Muscle layer of duodenum (tissue), 2 donors: ENCODE measurements around the gene LZTR1.
"Not testable (repeated sequence)": the region's sequence is repeated elsewhere in the genome, so short reads cannot be mapped to it uniquely, and the experiment has no call there.

ENCODE experiments used
- H3K27ac ChIP-seq: one replicate; pipeline ENCODE4 v1.7.0; 2013; ENCODE audit warnings: mild to moderate bottlenecking, low read length
- H3K27me3 ChIP-seq: one replicate; pipeline ENCODE4 v1.7.0; 2013; ENCODE audit warnings: low read depth, mild to moderate bottlenecking, control low read depth, low read length
- H3K36me3 ChIP-seq, 2 donors: one replicate each; pipeline ENCODE4 v1.7.0; 2013; ENCODE audit warnings: low read length in 2 of 2, control low read depth in 1 of 2, mild to moderate bottlenecking in 1 of 2; ENCODE audit not compliant: insufficient read depth in 2 of 2, control insufficient read depth in 1 of 2
- H3K4me1 ChIP-seq, 2 donors: one replicate each; pipeline ENCODE4 v1.7.0; 2013; ENCODE audit warnings: low read length in 2 of 2, mild to moderate bottlenecking in 2 of 2, control low read depth in 1 of 2, moderate library complexity in 1 of 2; ENCODE audit not compliant: insufficient read depth in 2 of 2, control insufficient read depth in 1 of 2
- H3K4me3 ChIP-seq, 2 donors: one replicate each; pipeline ENCODE4 v1.7.0; 2013; ENCODE audit warnings: low read length in 2 of 2, low read depth in 1 of 2, mild to moderate bottlenecking in 1 of 2
- H3K9me3 ChIP-seq, 2 donors: one replicate each; pipeline ENCODE4 v1.7.0; 2013; ENCODE audit warnings: low read length in 2 of 2, control low read depth in 1 of 2, mild to moderate bottlenecking in 1 of 2; ENCODE audit not compliant: control insufficient read depth in 1 of 2
- donor health status: healthy.

Gene LZTR1

DNA sequence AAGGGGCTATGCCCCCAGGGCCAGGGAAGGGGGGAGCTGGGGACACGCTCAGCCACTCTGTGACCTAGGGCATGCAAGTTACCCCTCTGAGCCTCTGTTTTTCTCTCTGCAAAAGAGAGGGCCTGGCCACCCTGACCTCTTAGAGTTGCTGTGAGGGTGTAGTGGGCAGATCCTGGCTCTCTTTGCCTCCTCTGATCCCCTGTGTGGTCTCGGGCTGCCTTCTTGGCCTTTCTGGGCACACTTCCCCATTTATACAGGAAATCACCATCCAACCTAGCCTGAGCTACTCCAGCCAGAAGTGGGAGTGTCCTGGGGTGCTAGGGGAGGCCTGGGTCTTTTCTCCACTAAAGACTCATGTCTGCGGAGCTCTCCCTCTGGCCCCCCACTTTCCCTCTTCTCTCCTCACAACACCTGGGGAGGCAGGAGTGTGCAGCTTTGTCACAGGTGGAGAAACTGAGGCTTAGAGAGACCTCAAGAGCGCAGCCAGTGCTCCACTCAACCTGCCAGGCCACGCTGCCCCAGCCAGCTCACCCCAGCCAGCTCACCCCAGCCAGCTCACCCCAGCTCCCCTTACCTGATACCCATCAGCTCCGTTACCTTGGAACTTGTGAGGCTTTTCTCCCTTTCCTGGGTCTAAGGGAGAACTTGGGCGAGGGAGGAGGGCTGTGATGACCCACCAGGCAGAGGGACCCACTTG is 13.7 kb upstream of the LZTR1 start:
- H3K27ac ChIP-seq: no peak overlapping the region
- no peak overlapping the region for H3K4me3 ChIP-seq
- no peaks in the 10 kb centered on the region for H3K27me3 ChIP-seq
- H3K36me3 ChIP-seq: no peaks in the 10 kb centered on the region
- no peaks in the 10 kb centered on the region for H3K9me3 ChIP-seq
- H3K4me1 ChIP-seq: peaks cover 0 to 7% of the 10 kb centered on the region in 2 donors

DNA sequence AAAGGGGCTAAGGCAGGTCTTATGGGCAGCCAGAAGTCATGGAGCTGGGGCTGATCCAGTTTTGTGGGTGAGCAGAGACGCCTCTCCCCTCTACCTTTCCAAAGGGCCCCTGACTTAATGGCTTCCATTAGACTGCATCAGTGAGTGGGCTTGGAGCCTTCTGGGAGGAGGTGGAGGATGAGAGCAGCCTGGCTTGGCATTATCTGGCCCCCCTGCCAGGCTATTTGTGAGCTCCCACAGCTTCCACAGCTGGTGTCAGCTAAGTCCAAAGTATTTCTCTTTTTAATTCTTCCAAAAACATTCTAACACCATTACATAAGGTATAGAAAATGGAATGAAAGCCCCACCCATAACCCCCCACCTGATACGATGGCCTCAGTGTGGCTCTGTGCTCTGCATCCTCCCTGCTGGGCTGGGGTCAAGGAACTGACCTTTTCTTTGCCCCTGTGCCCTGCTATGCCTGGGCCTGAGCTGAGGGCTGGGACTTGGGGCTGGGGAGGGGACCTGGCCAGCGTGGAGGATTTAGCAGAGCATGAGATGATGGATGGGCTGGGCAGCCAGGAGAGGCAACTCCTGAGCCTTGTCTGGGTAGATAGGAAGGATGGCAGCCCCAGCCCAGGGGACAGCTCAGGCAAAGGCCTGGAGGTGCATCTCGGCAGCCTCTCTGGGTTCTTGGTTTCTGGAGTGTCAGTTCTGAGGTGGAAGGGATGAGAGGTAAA is 11.0 kb upstream of the LZTR1 start:
- no peaks in the 10 kb centered on the region for H3K4me1 ChIP-seq
- no peak overlapping the region for H3K27ac ChIP-seq

GRCh38 chr22:20972014-20972694 is 9.9 kb upstream of the LZTR1 start:
- not testable (repeated sequence) for H3K36me3 ChIP-seq, H3K4me1 ChIP-seq, H3K4me3 ChIP-seq, H3K9me3 ChIP-seq, H3K27ac ChIP-seq, H3K27me3 ChIP-seq

More for the DNA sequence above, 11.0 kb upstream of the LZTR1 start:
- Histone ChIP-seq H3K9me3 (no peaks in the 10 kb centered on the region), H3K36me3 (no peaks in the 10 kb centered on the region), H3K4me3 (no peak overlapping the region), H3K27me3 (no peaks in the 10 kb centered on the region)

- H3K27ac ChIP-seq: no peak overlapping the region
Measured at GRCh38 chr22:20972933-20973577, 9.0 kb upstream of the LZTR1 start.

GRCh38 chr22:20973634-20974286 is 8.3 kb upstream of the LZTR1 start:
- Histone ChIP-seq H3K4me3 (no peak overlapping the region), H3K27ac (no peak overlapping the region), H3K27me3 (no peaks in the 10 kb centered on the region), H3K36me3 (no peaks in the 10 kb centered on the region), H3K9me3 (no peaks in the 10 kb centered on the region), H3K4me1 (no peaks in the 10 kb centered on the region)

More at GRCh38 chr22:20972933-20973577, 9.0 kb upstream of the LZTR1 start:
- H3K36me3 ChIP-seq: no peaks in the 10 kb centered on the region
- H3K27me3 ChIP-seq: no peaks in the 10 kb centered on the region
- no peaks in the 10 kb centered on the region for H3K9me3 ChIP-seq
- H3K4me1 ChIP-seq: no peaks in the 10 kb centered on the region
- no peak overlapping the region for H3K4me3 ChIP-seq

DNA sequence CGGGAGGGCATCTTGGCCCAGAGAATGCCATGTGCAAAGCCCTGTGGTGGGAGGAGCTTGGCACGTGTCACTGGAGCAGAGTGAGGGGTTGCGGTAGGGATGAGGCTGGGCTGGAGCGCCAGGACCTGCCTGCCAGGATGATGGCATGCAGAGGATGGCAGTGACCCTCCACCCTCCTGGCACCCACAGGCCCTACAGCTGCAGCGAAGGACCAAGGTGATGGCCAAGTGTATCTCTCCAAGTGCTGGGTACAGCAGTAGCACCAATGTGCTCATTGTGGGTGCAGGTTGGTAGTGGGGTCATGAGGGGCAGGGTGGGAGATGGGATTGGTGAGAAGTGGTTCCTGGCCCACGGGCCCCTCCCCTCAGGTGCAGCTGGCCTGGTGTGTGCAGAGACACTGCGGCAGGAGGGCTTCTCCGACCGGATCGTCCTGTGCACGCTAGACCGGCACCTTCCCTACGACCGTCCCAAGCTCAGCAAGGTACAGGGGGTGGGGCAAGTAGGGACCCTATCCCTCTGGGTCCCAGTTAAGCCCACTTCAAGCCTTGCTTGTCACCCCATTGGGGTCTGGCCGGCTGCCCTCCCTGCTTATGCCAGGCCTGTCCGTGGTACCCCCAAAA is 7.7 kb upstream of the LZTR1 start:
- Histone ChIP-seq H3K9me3 (no peaks in the 10 kb centered on the region), H3K4me1 (no peaks in the 10 kb centered on the region), H3K27me3 (no peaks in the 10 kb centered on the region), H3K27ac (no peak overlapping the region), H3K4me3 (no peak overlapping the region), H3K36me3 (no peaks in the 10 kb centered on the region)

GRCh38 chr22:20975541-20976290 is 6.4 kb upstream of the LZTR1 start:
- H3K9me3 ChIP-seq: no peaks in the 10 kb centered on the region
- no peak overlapping the region for H3K27ac ChIP-seq
- H3K4me1 ChIP-seq: peaks cover 0 to 7% of the 10 kb centered on the region in 2 donors
- H3K4me3 ChIP-seq: no peak overlapping the region
- H3K36me3 ChIP-seq: no peaks in the 10 kb centered on the region
- no peaks in the 10 kb centered on the region for H3K27me3 ChIP-seq

DNA sequence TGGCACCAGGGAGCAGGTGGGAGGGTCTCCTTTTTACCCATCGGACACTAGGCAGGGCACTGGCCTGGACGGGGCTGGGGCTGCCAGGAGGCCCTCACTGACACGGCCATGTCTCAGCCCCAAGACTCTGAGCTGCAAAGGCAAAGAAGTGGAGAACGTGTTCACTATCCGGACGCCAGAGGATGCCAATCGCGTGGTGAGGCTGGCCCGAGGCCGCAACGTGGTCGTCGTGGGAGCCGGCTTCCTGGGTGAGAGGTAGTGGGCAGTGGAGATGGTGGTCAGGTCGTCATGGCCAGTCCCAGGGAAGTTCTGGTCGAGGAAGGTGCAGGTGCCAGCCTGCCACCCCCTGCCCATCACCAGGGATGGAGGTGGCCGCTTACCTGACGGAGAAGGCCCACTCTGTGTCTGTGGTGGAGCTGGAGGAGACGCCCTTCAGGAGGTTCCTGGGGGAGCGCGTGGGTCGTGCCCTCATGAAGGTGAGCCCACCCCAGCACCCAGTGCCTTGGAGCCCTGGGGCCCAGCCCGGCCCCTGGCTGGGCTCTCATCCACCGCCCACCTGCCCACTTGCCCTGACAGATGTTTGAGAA is 5.7 kb upstream of the LZTR1 start:
- H3K4me1 ChIP-seq: peaks cover 0 to 14% of the 10 kb centered on the region in 2 donors
- H3K27me3 ChIP-seq: no peaks in the 10 kb centered on the region
- H3K9me3 ChIP-seq: no peaks in the 10 kb centered on the region
- no peak overlapping the region for H3K27ac ChIP-seq
- no peaks in the 10 kb centered on the region for H3K36me3 ChIP-seq
- no peak overlapping the region for H3K4me3 ChIP-seq

DNA sequence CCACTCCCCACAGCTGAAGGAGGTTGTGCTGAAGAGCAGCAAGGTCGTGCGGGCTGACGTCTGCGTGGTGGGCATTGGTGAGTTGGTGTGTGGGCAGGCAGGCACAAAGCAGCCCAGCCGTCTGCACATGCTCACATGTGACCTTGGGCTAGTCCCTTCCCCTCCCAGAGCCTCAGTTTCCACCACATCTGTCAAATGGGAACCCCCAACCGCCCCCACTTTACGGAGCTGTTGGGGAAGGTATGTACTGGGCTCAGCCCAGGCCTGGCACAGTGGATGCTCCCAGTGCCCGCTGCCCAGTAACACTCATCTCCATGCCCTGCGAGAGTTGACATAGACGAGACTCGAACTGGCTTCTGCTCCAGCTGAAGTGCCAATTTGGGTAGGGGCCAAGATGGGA is 5.1 kb upstream of the LZTR1 start:
- Histone ChIP-seq H3K4me1 (peaks cover 0 to 16% of the 10 kb centered on the region in 2 donors), H3K27ac (no peak overlapping the region), H3K9me3 (no peaks in the 10 kb centered on the region), H3K27me3 (no peaks in the 10 kb centered on the region), H3K4me3 (no peak overlapping the region), H3K36me3 (no peaks in the 10 kb centered on the region)
